CD4-positive, alpha-beta T cell (primary cell): Measurements from ENCODE around the gene STRA8. TPM values are rescaled to one million over a fixed set of nuclear protein-coding genes. Genes with fewer than 3 reads are reported as not detected.
"Not testable (repeated sequence)": the region's sequence is repeated elsewhere in the genome, so short reads cannot be mapped to it uniquely, and the experiment has no call there.

Experiments
- ATAC-seq: fragments of 200-7000 bp; cut with Tn5 transposase; one replicate; pipeline ENCODE4 v1.10.0; 2022; ENCODE audit warnings: mild to moderate bottlenecking; ENCODE audit not compliant: poor library complexity
- CTCF ChIA-PET: fragments of 350-600 bp; sonication (Branson Sonifier 250); formaldehyde crosslinking; loops from one replicate; lab custom pipeline; 2021; ENCODE audit warnings: antibody characterized with exemption, inconsistent platforms; lab: Charles Lee
- POLR2A ChIA-PET: fragments of 350-600 bp; sonication (Branson Sonifier 250); formaldehyde crosslinking; loops from one replicate; lab custom pipeline; 2021; ENCODE audit warnings: antibody characterized with exemption, inconsistent platforms; lab: Charles Lee
- DNase-seq, 14 experiments: peaks; one replicate each; pipeline ENCODE4 v3.0.0-alpha.2; 2013 to 2020; ENCODE audit warnings: mixed read lengths in 2 of 14
- H3K27ac ChIP-seq, 2 donors: one replicate each; pipeline versions ENCODE4 v1.5.1 to v1.7.0; 2013; ENCODE audit warnings: low read length in 2 of 2, low read depth in 1 of 2, mild to moderate bottlenecking in 1 of 2
- H3K27me3 ChIP-seq, 2 experiments: 1 replicate in 1 of 2; 2 replicates in 1 of 2; pipeline versions ENCODE4 v1.6.1 to v1.7.0; 2013; ENCODE audit warnings: low read length in 2 of 2, control low read depth in 1 of 2, mild to moderate bottlenecking in 1 of 2, moderate library complexity in 1 of 2; ENCODE audit not compliant: insufficient read depth in 2 of 2, control insufficient read depth in 1 of 2
- H3K36me3 ChIP-seq: one replicate; pipeline ENCODE4 v1.6.1; 2013; ENCODE audit warnings: low read length, control low read depth; ENCODE audit not compliant: insufficient read depth
- H3K4me1 ChIP-seq: one replicate; pipeline ENCODE4 v1.6.1; 2013; ENCODE audit warnings: low read length, control low read depth; ENCODE audit not compliant: insufficient read depth
- H3K4me3 ChIP-seq: one replicate; pipeline ENCODE4 v1.5.1; 2013; ENCODE audit warnings: mild to moderate bottlenecking, low read length, moderate library complexity
- H3K9me3 ChIP-seq, 2 experiments: 1 replicate in 1 of 2; 2 replicates in 1 of 2; pipeline versions ENCODE4 v1.6.1 to v1.7.0; 2013; ENCODE audit warnings: low read length in 2 of 2, mild to moderate bottlenecking in 2 of 2, control low read depth in 1 of 2, moderate library complexity in 1 of 2; ENCODE audit not compliant: control insufficient read depth in 1 of 2, insufficient read depth in 1 of 2
- H3K27ac Mint-ChIP-seq: one replicate; pipeline ENCODE4 v1.8.0; 2020; ENCODE audit warnings: mixed read lengths
- H3K27me3 Mint-ChIP-seq: one replicate; pipeline ENCODE4 v1.8.0; 2021; ENCODE audit warnings: mixed read lengths
- H3K36me3 Mint-ChIP-seq: one replicate; pipeline ENCODE4 v1.8.0; 2021; ENCODE audit warnings: low read depth, mixed read lengths
- H3K4me1 Mint-ChIP-seq: one replicate; pipeline ENCODE4 v1.8.0; 2021; ENCODE audit warnings: low read depth, mixed read lengths
- H3K4me3 Mint-ChIP-seq: one replicate; pipeline ENCODE4 v1.8.0; 2020; ENCODE audit warnings: mild to moderate bottlenecking, mixed read lengths
- H3K9me3 Mint-ChIP-seq: one replicate; pipeline ENCODE4 v1.8.0; 2020; ENCODE audit warnings: mixed read lengths
- intact Hi-C, 2 experiments: fragments of 100-400 bp; cut with DNase I in 1 of 2; cut with micrococcal nuclease in 1 of 2; formaldehyde crosslinking; loops; one replicate each; pipeline versions ENCODE4 v1.15.1 to v1.9.0; 2023 to 2025; cut with DNase I, micrococcal nuclease
- total RNA-seq, 174 experiments: library from RNA in 2 of 174; stranded (reverse) in 2 of 174; gene quantifications; one replicate each; pipeline ENCODE4 v1.2.3 and lab custom pipeline; 2021 to 2026
- TF ChIP-seq, protein P1 (sequence below): fragments of 200-600 bp; IDR thresholded peaks from one replicate; pipeline ENCODE4 v1.8.0; 2022; ENCODE audit warnings: antibody characterized with exemption, mild to moderate bottlenecking

The STRA8 gene
- total RNA-seq, 2 experiments from 2014 or later: not detected

DNA sequence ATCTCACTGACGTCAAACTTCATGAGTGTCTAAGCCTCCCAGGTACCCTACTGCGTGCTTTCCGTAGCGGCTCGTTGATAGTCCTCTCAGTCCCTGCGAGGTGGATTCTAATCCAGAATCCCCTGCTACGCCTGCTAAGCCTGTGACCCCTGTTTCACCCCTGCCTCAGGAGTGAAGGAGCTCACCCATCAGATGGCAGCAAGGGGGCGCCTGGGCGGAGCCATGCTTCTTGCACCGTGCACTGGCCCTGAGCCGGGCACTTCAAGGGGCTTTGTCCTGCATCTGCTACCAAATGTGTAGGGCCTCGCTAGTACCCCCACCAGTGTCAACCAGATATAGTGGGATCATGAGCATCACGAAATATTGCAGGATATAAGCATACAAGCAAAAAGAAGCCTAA, 918 bp upstream of the STRA8 start:
- Mint-ChIP-seq H3K4me1 (no peaks in the 10 kb centered on the region), H3K36me3 (no peaks in the 10 kb centered on the region), H3K27ac (no peak overlapping the region), H3K4me3 (no peak overlapping the region), H3K27me3 (no peaks in the 10 kb centered on the region), H3K9me3 (no peaks in the 10 kb centered on the region)
- Histone ChIP-seq H3K27me3 (no peaks in the 10 kb centered on the region), H3K4me1 (no peaks in the 10 kb centered on the region), H3K36me3 (no peaks in the 10 kb centered on the region), H3K9me3 (peaks cover 0 to 5% of the 10 kb centered on the region in 2 experiments), H3K27ac (no peak overlapping the region), H3K4me3 (no peak overlapping the region)
- intact Hi-C loops: no loop called here
- TF ChIP-seq, protein P1, sequence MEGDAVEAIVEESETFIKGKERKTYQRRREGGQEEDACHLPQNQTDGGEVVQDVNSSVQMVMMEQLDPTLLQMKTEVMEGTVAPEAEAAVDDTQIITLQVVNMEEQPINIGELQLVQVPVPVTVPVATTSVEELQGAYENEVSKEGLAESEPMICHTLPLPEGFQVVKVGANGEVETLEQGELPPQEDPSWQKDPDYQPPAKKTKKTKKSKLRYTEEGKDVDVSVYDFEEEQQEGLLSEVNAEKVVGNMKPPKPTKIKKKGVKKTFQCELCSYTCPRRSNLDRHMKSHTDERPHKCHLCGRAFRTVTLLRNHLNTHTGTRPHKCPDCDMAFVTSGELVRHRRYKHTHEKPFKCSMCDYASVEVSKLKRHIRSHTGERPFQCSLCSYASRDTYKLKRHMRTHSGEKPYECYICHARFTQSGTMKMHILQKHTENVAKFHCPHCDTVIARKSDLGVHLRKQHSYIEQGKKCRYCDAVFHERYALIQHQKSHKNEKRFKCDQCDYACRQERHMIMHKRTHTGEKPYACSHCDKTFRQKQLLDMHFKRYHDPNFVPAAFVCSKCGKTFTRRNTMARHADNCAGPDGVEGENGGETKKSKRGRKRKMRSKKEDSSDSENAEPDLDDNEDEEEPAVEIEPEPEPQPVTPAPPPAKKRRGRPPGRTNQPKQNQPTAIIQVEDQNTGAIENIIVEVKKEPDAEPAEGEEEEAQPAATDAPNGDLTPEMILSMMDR: no peak
- ChIA-PET POLR2A (no interaction called here), CTCF (no interaction called here)
- no peak for DNase-seq
- ATAC-seq: no peak

DNA sequence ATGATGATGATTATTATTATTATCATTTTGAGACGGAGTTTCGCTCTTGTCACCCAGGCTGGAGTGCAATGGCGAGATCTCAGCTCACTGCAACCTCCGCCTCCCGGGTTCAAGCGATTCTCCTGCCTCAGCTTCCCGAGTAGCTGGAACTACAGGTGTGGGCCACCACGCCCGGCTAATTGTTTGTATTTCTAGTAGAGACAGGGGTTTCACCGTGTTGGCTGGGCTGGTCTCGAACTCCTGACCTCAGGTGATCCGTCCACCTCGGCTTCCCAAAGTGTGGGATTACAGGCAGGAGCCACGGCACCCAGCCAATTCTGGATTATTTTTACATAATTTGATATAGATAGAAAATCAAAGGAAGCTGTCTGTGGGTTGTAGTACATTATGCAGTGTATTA, 457 bp downstream of the STRA8 start:
- H3K9me3 Mint-ChIP-seq, H3K36me3 Mint-ChIP-seq, H3K4me3 ChIP-seq, H3K27ac Mint-ChIP-seq, ATAC-seq, H3K4me3 Mint-ChIP-seq, H3K27ac ChIP-seq, CTCF ChIA-PET, intact Hi-C loops, H3K27me3 ChIP-seq, DNase-seq, H3K36me3 ChIP-seq, H3K27me3 Mint-ChIP-seq, H3K4me1 ChIP-seq, POLR2A ChIA-PET, H3K4me1 Mint-ChIP-seq: not testable (repeated sequence)
- peaks cover 0 to 11% of the 10 kb centered on the region in 2 experiments for H3K9me3 ChIP-seq

DNA sequence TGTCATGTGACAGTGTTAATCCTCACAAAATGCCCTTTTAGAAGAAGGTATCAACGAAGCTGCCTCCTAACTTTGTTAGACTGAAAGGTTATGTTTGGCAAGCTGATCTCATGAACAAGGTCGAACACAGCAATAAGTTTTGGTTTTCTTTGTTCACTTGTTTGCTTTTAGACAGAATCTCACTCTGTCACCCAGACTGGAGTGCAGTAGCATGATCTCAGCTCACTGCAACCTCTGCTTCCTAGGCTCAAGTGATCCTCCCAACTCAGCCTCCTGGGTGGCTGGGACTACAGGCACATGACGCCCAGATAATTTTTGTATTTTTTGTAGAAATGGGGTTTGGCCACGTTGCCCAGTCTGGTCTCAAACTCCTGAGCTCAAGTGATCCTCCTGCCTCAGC, 1.1 kb downstream of the STRA8 start:
- DNase-seq: no peak
- Mint-ChIP-seq H3K27ac (no peak overlapping the region), H3K9me3 (no peaks in the 10 kb centered on the region), H3K36me3 (no peaks in the 10 kb centered on the region), H3K4me1 (no peaks in the 10 kb centered on the region), H3K4me3 (no peak overlapping the region), H3K27me3 (no peaks in the 10 kb centered on the region)
- ChIA-PET POLR2A (no interaction called here), CTCF (no interaction called here)
- H3K27ac ChIP-seq: no peak overlapping the region
- TF ChIP-seq, protein P1: no peak
- H3K9me3 ChIP-seq: peaks cover 0 to 11% of the 10 kb centered on the region in 2 experiments
- intact Hi-C loops: no loop called here
- H3K36me3 ChIP-seq: no peaks in the 10 kb centered on the region
- no peak overlapping the region for H3K4me3 ChIP-seq
- H3K27me3 ChIP-seq: no peaks in the 10 kb centered on the region
- no peak for ATAC-seq
- H3K4me1 ChIP-seq: no peaks in the 10 kb centered on the region

DNA sequence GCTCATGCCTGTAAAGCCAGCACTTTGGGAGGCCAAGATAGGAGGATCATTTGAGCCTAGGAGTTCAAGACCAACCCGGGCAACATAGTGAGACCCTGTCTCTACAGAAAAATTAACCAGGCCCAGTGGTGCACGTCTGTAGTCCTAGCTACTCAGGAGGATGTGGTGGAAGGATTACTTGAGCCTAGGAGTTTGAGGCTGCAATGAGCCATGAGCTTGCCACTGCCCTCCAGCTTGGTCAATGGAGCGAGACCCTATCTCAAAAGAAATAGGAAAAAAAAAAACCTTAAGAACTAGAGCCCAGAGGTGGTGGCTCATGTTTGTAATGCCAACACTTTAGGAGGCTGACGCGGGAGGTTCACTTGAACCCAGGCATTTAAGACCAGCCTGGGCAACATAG, 2.2 kb downstream of the STRA8 start:
- intact Hi-C loops: no loop called here
- ATAC-seq (no peak), DNase-seq (no peak)
- ChIA-PET POLR2A (no interaction called here), CTCF (interaction anchor here (0.5 kb wide), 1 partner anchor 153 kb away, joined by 3 read pairs; no protein-coding TSS in a partner anchor)
- Mint-ChIP-seq H3K4me3 (no peak overlapping the region), H3K36me3 (no peaks in the 10 kb centered on the region), H3K4me1 (no peaks in the 10 kb centered on the region), H3K27ac (no peak overlapping the region), H3K27me3 (no peaks in the 10 kb centered on the region), H3K9me3 (no peaks in the 10 kb centered on the region)
- H3K27ac ChIP-seq: no peak overlapping the region
- no peaks in the 10 kb centered on the region for H3K36me3 ChIP-seq
- H3K27me3 ChIP-seq: no peaks in the 10 kb centered on the region
- no peaks in the 10 kb centered on the region for H3K4me1 ChIP-seq
- H3K9me3 ChIP-seq: peaks cover 0 to 11% of the 10 kb centered on the region in 2 experiments
- no peak overlapping the region for H3K4me3 ChIP-seq
- TF ChIP-seq, protein P1: no peak
